H9 (cell line): ENCODE results near the gene CD1E. TPM values are rescaled to one million over a fixed set of nuclear protein-coding genes. Genes with fewer than 3 reads are reported as not detected.

ENCODE experiments used
- DNase-seq: peaks from one replicate; pipeline ENCODE4 v3.0.0-alpha.2; 2017
- H2AFZ ChIP-seq: one replicate; pipeline ENCODE4 v1.6.1; 2013; ENCODE audit warnings: mild to moderate bottlenecking, low read length, control low read depth, moderate library complexity
- H2AK5ac ChIP-seq: 2 replicates; pipeline ENCODE4 v1.6.1; 2013; ENCODE audit warnings: low read length, control low read depth, mixed read lengths; ENCODE audit not compliant: insufficient read length
- H2BK120ac ChIP-seq: one replicate; pipeline ENCODE4 v1.6.1; 2013; ENCODE audit warnings: low read depth, mild to moderate bottlenecking, low read length, control low read depth, inconsistent platforms; ENCODE audit not compliant: poor library complexity, severe bottlenecking
- H2BK12ac ChIP-seq: 2 replicates; pipeline ENCODE4 v1.6.1; 2013; ENCODE audit warnings: low read length, control low read depth, mixed read lengths, low read depth; ENCODE audit not compliant: insufficient read length
- H2BK15ac ChIP-seq: 2 replicates; pipeline ENCODE4 v1.6.1; 2013; ENCODE audit warnings: low read depth, low read length, control low read depth
- H2BK20ac ChIP-seq: one replicate; pipeline ENCODE4 v1.6.1; 2013; ENCODE audit warnings: low read depth, mild to moderate bottlenecking, low read length, control low read depth, inconsistent platforms; ENCODE audit not compliant: poor library complexity, severe bottlenecking
- H2BK5ac ChIP-seq: 2 replicates; pipeline ENCODE4 v1.6.1; 2013; ENCODE audit warnings: low read length, control low read depth, mixed read lengths; ENCODE audit not compliant: insufficient read length
- H3K14ac ChIP-seq: 2 replicates; pipeline ENCODE4 v1.6.1; 2013; ENCODE audit warnings: low read length, control low read depth; ENCODE audit not compliant: insufficient read depth
- H3K18ac ChIP-seq: 2 replicates; pipeline ENCODE4 v1.6.1; 2013; ENCODE audit warnings: low read depth, mild to moderate bottlenecking, mixed read lengths, low read length, control low read depth; ENCODE audit not compliant: insufficient read length
- H3K23ac ChIP-seq: 2 replicates; pipeline ENCODE4 v1.6.1; 2013; ENCODE audit warnings: low read length, control low read depth, mixed read lengths, low read depth; ENCODE audit not compliant: insufficient read length
- H3K23me2 ChIP-seq: 2 replicates; pipeline ENCODE4 v1.6.1; 2013; ENCODE audit warnings: low read depth, mild to moderate bottlenecking, mixed read lengths, low read length, control low read depth; ENCODE audit not compliant: insufficient read length, poor library complexity, severe bottlenecking
- H3K27ac ChIP-seq: 2 replicates; pipeline ENCODE4 v1.5.1; 2013; ENCODE audit warnings: low read length, control low read depth, mixed read lengths, low read depth; ENCODE audit not compliant: insufficient read length
- H3K27me3 ChIP-seq: 2 replicates; pipeline ENCODE4 v1.6.1; 2013; ENCODE audit warnings: low read length, control low read depth, inconsistent platforms; ENCODE audit not compliant: insufficient read depth
- H3K4ac ChIP-seq: 2 replicates; pipeline ENCODE4 v1.6.1; 2013; ENCODE audit warnings: low read depth, mild to moderate bottlenecking, control low read depth, inconsistent platforms, low read length, moderate library complexity
- H3K4me1 ChIP-seq: 2 replicates; pipeline ENCODE4 v1.6.1; 2013; ENCODE audit warnings: low read length, control low read depth, inconsistent platforms; ENCODE audit not compliant: insufficient read depth
- H3K4me2 ChIP-seq: 2 replicates; pipeline ENCODE4 v1.6.1; 2013; ENCODE audit warnings: low read length, control low read depth, mixed read lengths; ENCODE audit not compliant: insufficient read length, insufficient read depth
- H3K56ac ChIP-seq: 2 replicates; pipeline ENCODE4 v1.6.1; 2013; ENCODE audit warnings: low read depth, mild to moderate bottlenecking, mixed read lengths, low read length, control low read depth; ENCODE audit not compliant: insufficient read length
- H3K79me1 ChIP-seq: 2 replicates; pipeline ENCODE4 v1.6.1; 2013; ENCODE audit warnings: low read depth, mild to moderate bottlenecking, moderate library complexity, low read length, control low read depth, inconsistent platforms; ENCODE audit not compliant: insufficient read depth, poor library complexity, severe bottlenecking
- H3K79me2 ChIP-seq: 2 replicates; pipeline ENCODE4 v1.6.1; 2013; ENCODE audit warnings: low read length, control low read depth, inconsistent platforms; ENCODE audit not compliant: insufficient read depth
- H3K9ac ChIP-seq: 2 replicates; pipeline ENCODE4 v1.6.1; 2013; ENCODE audit warnings: low read length, control low read depth, mixed read lengths; ENCODE audit not compliant: insufficient read length; ENCODE audit errors: extremely low read depth
- H3K9me3 ChIP-seq: one replicate; pipeline ENCODE4 v1.6.1; 2013; ENCODE audit warnings: low read depth, low read length, inconsistent platforms; ENCODE audit not compliant: control insufficient read depth
- H3T11ph ChIP-seq: one replicate; pipeline ENCODE4 v1.6.1; 2013; ENCODE audit warnings: mild to moderate bottlenecking, low read length, control low read depth, inconsistent platforms
- H4K20me1 ChIP-seq: one replicate; pipeline ENCODE4 v1.6.1; 2013; ENCODE audit not compliant: control insufficient read depth, insufficient read length, insufficient read depth
- H4K5ac ChIP-seq: 2 replicates; pipeline ENCODE4 v1.6.1; 2013; ENCODE audit warnings: low read depth, mild to moderate bottlenecking, mixed read lengths, low read length, control low read depth; ENCODE audit not compliant: insufficient read length
- H4K8ac ChIP-seq: replicated peaks from 2 replicates; pipeline ENCODE4 v1.6.1; 2013; ENCODE audit warnings: low read length, control low read depth, mixed read lengths, low read depth; ENCODE audit not compliant: insufficient read length
- H4K91ac ChIP-seq: 2 replicates; pipeline ENCODE4 v1.6.1; 2013; ENCODE audit warnings: low read depth, mild to moderate bottlenecking, moderate library complexity, mixed read lengths, low read length, control low read depth; ENCODE audit not compliant: insufficient read length
- H3K27ac Mint-ChIP-seq, 3 experiments: 2 replicates in 2 of 3; 3 replicates in 1 of 3; pipeline ENCODE4 v1.8.0; 2020 to 2021; ENCODE audit warnings: mixed read lengths in 3 of 3, mild to moderate bottlenecking in 1 of 3, moderate library complexity in 1 of 3
- H3K27me3 Mint-ChIP-seq: 2 replicates; pipeline ENCODE4 v1.8.0; 2021; ENCODE audit warnings: low read depth, mild to moderate bottlenecking, moderate library complexity, mixed read lengths
- H3K36me3 Mint-ChIP-seq, 3 experiments: 2 replicates in 2 of 3; 3 replicates in 1 of 3; pipeline ENCODE4 v1.8.0; 2020 to 2021; ENCODE audit warnings: low read depth in 3 of 3, mixed read lengths in 3 of 3; ENCODE audit not compliant: insufficient read depth in 1 of 3
- H3K4me1 Mint-ChIP-seq, 2 experiments: 2 replicates each; pipeline ENCODE4 v1.8.0; 2020; ENCODE audit warnings: mixed read lengths in 2 of 2
- H3K4me3 Mint-ChIP-seq, 2 experiments: 2 replicates in 1 of 2; 3 replicates in 1 of 2; pipeline ENCODE4 v1.8.0; 2020 to 2021; ENCODE audit warnings: mild to moderate bottlenecking in 2 of 2, mixed read lengths in 2 of 2, moderate library complexity in 1 of 2
- H3K9me3 Mint-ChIP-seq, 2 experiments: 2 replicates in 1 of 2; 3 replicates in 1 of 2; pipeline ENCODE4 v1.8.0; 2020; ENCODE audit warnings: mild to moderate bottlenecking in 2 of 2, mixed read lengths in 2 of 2, moderate library complexity in 1 of 2
- WGBS: extraction: QIAGEN DNeasy Blood & Tissue Kit; methylation state at CpG from one replicate; pipeline ENCODE4 v1.1.7; 2013; ENCODE audit warnings: missing lambda C conversion rate, low lambda C conversion rate, mixed read lengths; ENCODE audit not compliant: insufficient read length; ENCODE audit errors: extremely low coverage; 5-methylcytosine and 5-hydroxymethylcytosine counted together
- total RNA-seq: library from RNA; stranded (reverse); gene quantifications from 2 replicates; pipeline ENCODE4 v1.2.1, GENCODE V29; 2021
- TF ChIP-seq, protein P1 (sequence below): fragments of 200-600 bp; sonication (generic); conservative IDR thresholded peaks from 3 replicates; pipeline ENCODE4 v1.8.0; 2021; ENCODE audit warnings: antibody characterized with exemption, mild to moderate bottlenecking

Gene CD1E
- total RNA-seq, 1 experiment from 2014 or later, result not detected

DNA sequence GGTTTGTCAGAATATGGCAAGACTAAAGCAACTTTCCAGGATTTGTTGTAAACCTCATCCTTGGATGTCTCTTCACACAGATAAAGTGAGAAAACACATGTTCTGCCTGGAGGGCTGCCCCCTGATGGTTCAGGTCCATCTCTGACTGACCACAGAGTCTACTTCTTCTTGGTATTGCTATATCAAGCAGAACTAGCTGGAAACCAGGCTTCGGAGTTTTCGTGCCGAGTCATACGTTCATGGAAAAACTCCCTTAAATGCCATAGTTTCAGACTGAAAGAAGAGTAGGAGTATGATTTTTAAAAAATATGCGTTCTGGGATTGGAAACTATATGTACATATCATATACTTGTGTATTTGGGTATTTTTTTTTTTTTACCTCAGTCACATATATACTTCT lies 39.8 kb downstream of the CD1E start:
- H2BK5ac ChIP-seq, result no peak overlapping the region
- H3K14ac ChIP-seq, result no peak overlapping the region
- H3K23me2 ChIP-seq, result no peaks in the 10 kb centered on the region
- H3K27me3 Mint-ChIP-seq, result no peaks in the 10 kb centered on the region
- TF ChIP-seq, protein P1, sequence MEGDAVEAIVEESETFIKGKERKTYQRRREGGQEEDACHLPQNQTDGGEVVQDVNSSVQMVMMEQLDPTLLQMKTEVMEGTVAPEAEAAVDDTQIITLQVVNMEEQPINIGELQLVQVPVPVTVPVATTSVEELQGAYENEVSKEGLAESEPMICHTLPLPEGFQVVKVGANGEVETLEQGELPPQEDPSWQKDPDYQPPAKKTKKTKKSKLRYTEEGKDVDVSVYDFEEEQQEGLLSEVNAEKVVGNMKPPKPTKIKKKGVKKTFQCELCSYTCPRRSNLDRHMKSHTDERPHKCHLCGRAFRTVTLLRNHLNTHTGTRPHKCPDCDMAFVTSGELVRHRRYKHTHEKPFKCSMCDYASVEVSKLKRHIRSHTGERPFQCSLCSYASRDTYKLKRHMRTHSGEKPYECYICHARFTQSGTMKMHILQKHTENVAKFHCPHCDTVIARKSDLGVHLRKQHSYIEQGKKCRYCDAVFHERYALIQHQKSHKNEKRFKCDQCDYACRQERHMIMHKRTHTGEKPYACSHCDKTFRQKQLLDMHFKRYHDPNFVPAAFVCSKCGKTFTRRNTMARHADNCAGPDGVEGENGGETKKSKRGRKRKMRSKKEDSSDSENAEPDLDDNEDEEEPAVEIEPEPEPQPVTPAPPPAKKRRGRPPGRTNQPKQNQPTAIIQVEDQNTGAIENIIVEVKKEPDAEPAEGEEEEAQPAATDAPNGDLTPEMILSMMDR, result no peak
- no peak overlapping the region for H3K4ac ChIP-seq
- H3K79me1 ChIP-seq, result no peaks in the 10 kb centered on the region
- no peak overlapping the region for H3K18ac ChIP-seq
- H3K4me2 ChIP-seq, result no peak overlapping the region
- H3K4me1 ChIP-seq, result no peaks in the 10 kb centered on the region
- no peak overlapping the region for H2AK5ac ChIP-seq
- H3K9me3 Mint-ChIP-seq, result no peaks in the 10 kb centered on the region
- no peaks in the 10 kb centered on the region for H3K9me3 ChIP-seq
- H3K27ac Mint-ChIP-seq, result no peak overlapping the region
- H2AFZ ChIP-seq, result no peak overlapping the region
- H4K5ac ChIP-seq, result no peak overlapping the region
- H3K36me3 Mint-ChIP-seq, result no peaks in the 10 kb centered on the region
- no CpG with 5 or more reads among the region's 5 CpGs for WGBS
- H3K23ac ChIP-seq, result no peak overlapping the region
- no peaks in the 10 kb centered on the region for H3K4me1 Mint-ChIP-seq
- H2BK20ac ChIP-seq, result no peak overlapping the region
- no peak overlapping the region for H4K8ac ChIP-seq
- H3K27me3 ChIP-seq, result no peaks in the 10 kb centered on the region
- DNase-seq, result no peak
- H2BK12ac ChIP-seq, result no peak overlapping the region
- H3T11ph ChIP-seq, result no peak overlapping the region
- H3K9ac ChIP-seq, result no peak overlapping the region
- no peak overlapping the region for H4K91ac ChIP-seq
- no peak overlapping the region for H3K56ac ChIP-seq
- no peak overlapping the region for H2BK120ac ChIP-seq
- no peak overlapping the region for H3K4me3 Mint-ChIP-seq
- no peak overlapping the region for H3K27ac ChIP-seq
- H4K20me1 ChIP-seq, result no peaks in the 10 kb centered on the region
- no peaks in the 10 kb centered on the region for H3K79me2 ChIP-seq
- no peak overlapping the region for H2BK15ac ChIP-seq
